ENCODE data around the gene PADI4. TPM values are rescaled to one million over a fixed set of nuclear protein-coding genes. Genes with fewer than 3 reads are reported as not detected.

The PADI4 gene
- total RNA-seq, 1 donor from 2014 or later = 0.74 TPM

DNA sequence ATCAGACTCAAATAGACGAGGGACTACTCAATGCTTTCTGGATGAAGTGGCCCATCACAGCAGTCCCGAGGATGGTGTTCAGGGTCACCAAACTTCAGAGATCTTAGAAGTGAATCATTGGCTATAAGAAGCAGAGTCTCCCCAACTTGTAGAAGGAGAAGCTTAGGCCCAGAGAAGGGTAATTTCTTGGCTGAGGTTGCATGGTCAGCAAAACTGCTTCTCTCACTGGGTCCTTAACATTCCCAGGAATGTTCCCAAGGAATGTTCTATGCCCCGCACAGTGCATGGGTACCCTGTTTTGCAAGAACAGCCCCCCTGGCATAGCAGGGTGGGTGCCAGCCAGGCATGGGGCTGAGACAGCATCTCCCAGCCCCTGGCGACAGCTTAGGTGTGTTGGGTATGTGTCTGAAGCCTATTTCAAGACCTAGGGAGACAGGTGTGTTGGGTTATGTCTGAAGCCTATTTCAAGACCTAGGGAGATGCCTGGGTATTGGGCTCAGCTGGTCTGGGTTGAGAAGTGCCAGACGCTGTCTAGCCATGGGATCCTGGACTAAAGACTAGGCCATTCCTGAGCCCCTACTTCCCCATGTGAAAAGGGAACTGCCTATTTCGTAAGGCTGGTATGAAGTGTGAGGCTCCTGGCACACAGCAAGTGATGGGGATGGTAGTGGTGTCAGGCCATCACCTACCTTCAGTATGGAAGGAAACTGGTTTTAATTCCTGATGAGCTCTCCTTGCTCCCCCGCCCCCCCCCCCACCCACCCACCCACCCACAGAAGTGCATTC, 90.1 kb downstream of the PADI4 start:
- Histone ChIP-seq H3K27ac (no peak overlapping the region), H3K9me3 (no peaks in the 10 kb centered on the region), H3K4me1 (no peaks in the 10 kb centered on the region), H3K36me3 (no peaks in the 10 kb centered on the region), H3K27me3 (no peaks in the 10 kb centered on the region), H3K4me3 (no peak overlapping the region)
- intact Hi-C loops (cut with DNase I) = no loop called here
- TF ChIP-seq POLR2A (IDR thresholded peaks at IDR 0.05) (no peak), POLR2AphosphoS5 (IDR thresholded peaks at IDR 0.05; ENCODE audit: insufficient read depth in 1 of 2, low read depth in 1 of 2) (no peak)
- TF ChIP-seq, protein P1, sequence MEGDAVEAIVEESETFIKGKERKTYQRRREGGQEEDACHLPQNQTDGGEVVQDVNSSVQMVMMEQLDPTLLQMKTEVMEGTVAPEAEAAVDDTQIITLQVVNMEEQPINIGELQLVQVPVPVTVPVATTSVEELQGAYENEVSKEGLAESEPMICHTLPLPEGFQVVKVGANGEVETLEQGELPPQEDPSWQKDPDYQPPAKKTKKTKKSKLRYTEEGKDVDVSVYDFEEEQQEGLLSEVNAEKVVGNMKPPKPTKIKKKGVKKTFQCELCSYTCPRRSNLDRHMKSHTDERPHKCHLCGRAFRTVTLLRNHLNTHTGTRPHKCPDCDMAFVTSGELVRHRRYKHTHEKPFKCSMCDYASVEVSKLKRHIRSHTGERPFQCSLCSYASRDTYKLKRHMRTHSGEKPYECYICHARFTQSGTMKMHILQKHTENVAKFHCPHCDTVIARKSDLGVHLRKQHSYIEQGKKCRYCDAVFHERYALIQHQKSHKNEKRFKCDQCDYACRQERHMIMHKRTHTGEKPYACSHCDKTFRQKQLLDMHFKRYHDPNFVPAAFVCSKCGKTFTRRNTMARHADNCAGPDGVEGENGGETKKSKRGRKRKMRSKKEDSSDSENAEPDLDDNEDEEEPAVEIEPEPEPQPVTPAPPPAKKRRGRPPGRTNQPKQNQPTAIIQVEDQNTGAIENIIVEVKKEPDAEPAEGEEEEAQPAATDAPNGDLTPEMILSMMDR (IDR thresholded peaks at IDR 0.05) = no peak
- DNase-seq (ENCODE audit: extremely low spot score in 2 of 2) = no peak

DNA sequence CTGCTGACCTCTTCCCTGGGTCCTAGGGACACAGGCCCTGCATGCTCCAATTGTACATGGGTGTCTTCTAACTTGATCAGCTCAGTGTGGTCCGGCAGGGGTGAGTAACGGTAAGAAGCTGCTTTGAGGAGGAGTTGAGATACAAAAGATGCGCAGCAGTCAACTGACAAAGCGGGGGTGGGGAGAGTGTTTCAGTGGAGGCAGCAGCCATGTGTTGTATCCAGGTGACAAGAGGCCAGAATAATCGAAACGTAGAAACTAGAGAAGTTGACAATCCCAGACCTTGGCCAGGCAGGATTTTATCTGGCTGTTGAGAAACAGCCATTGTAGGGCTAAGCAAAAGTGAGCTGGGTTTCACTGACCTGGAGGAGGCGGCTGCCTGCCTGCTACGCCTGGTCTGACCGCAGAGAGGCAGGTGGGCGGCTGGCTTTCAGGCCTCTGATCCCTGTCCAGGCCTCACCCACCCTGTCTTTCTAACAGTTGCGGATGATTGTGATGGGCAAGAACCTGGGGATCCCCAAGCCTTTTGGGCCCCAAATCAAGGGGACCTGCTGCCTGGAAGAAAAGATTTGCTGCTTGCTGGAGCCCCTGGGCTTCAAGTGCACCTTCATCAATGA, 92.8 kb downstream of the PADI4 start:
- Histone ChIP-seq H3K27ac (no peak overlapping the region), H3K4me3 (no peak overlapping the region), H3K9me3 (no peaks in the 10 kb centered on the region), H3K27me3 (no peaks in the 10 kb centered on the region), H3K36me3 (no peaks in the 10 kb centered on the region), H3K4me1 (no peaks in the 10 kb centered on the region)
- intact Hi-C loops (cut with DNase I) = no loop called here
- no peak for DNase-seq (ENCODE audit: extremely low spot score in 2 of 2)
- TF ChIP-seq, protein P1 (IDR thresholded peaks at IDR 0.05) = no peak

DNA sequence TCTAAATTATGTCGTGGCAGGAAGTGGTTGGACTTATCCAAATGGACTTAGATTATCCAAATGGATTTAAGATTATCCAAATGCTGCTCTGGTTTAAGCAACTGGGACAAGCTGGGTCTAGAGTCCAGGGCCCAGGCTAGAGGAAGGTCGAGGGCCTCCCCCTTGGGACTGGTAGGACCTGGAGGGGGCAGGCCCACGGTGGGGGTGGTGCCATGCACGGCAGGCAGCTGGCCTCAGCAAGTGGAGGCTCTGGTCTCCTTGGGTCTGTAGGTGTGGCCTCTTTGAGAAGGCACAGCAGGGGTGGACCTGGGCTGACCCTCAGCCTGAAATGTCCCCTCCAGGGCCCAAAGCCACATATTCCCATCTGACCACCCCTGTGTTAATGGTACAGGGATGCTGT, 93.8 kb downstream of the PADI4 start:
- H3K4me3 ChIP-seq = no peak overlapping the region
- no peaks in the 10 kb centered on the region for H3K9me3 ChIP-seq
- TF ChIP-seq, protein P1 (IDR thresholded peaks at IDR 0.05) = no peak
- no peak for TF ChIP-seq POLR2A (IDR thresholded peaks at IDR 0.05)
- TF ChIP-seq POLR2AphosphoS5 (IDR thresholded peaks at IDR 0.05; ENCODE audit: insufficient read depth in 1 of 2, low read depth in 1 of 2) = no peak
- no peak for DNase-seq (ENCODE audit: extremely low spot score in 2 of 2)
- no peak overlapping the region for H3K27ac ChIP-seq
- intact Hi-C loops (cut with DNase I) = no loop called here
- H3K36me3 ChIP-seq = peaks cover 0 to under 1% of the 10 kb centered on the region in 2 donors
- H3K4me1 ChIP-seq = no peaks in the 10 kb centered on the region
- no peaks in the 10 kb centered on the region for H3K27me3 ChIP-seq

DNA sequence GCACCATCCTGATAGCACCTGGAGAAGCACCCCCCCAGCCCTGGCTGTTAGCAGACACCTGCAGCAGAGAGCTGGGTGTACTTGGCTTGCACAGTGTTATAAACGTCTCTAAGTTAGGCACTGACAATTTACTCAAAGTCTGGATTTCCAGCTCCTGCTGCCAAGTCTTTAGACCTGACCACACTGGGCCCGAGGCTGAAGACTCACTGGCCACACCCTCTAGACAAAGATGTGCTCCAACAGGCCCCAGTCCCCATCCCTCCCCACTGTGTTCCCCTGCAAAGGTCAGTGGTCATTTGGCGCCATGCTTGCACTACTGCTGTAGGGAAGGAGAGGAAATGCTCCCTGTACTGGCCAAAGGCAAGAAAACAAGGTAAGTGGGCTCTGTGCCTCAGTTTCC, 95.1 kb downstream of the PADI4 start:
- Histone ChIP-seq H3K9me3 (no peaks in the 10 kb centered on the region), H3K27ac (no peak overlapping the region), H3K36me3 (peaks cover 0 to 9% of the 10 kb centered on the region in 2 donors), H3K27me3 (no peaks in the 10 kb centered on the region), H3K4me3 (no peak overlapping the region), H3K4me1 (no peaks in the 10 kb centered on the region)
- intact Hi-C loops (cut with DNase I) = no loop called here
- DNase-seq (ENCODE audit: extremely low spot score in 2 of 2) = no peak
- no peak for TF ChIP-seq POLR2A (IDR thresholded peaks at IDR 0.05)
- TF ChIP-seq, protein P1 (IDR thresholded peaks at IDR 0.05) = no peak
- no peak for TF ChIP-seq POLR2AphosphoS5 (IDR thresholded peaks at IDR 0.05; ENCODE audit: insufficient read depth in 1 of 2, low read depth in 1 of 2)

DNA sequence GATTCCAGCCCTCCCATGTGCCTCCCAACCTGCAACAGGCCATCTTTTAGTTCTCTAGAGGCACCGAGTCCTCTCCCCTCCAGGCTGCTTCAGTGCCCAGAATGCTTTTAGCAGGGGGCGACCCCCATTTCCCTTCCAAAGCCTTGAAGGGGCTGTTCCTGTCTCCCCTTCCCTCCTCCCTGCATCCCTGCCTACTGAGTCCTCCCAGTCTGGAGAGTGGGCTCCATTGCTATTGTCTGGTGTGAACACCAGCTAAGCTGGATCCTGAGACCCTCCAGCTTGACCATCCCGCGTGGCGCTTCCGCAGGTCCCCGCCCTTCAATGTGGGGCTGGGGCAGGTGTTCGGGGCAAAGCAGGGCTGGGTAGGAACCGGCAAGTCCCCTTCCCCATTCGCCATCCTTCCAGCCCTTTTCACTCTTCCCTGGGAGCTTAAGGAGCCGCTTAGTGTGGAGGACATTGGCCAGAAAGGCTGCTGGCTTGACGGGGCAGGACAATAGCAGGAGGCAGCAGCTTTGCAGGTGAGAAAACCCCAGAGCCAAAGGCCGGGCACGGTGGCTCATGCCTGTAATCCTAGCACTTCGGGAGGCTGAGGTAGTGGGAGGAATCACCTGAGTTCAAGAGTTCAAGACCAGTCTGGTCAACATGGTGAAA, 96.2 kb downstream of the PADI4 start:
- no peaks in the 10 kb centered on the region for H3K9me3 ChIP-seq
- intact Hi-C loops (cut with DNase I) = no loop called here
- H3K36me3 ChIP-seq = peaks cover 0 to 20% of the 10 kb centered on the region in 2 donors
- no peak overlapping the region for H3K4me3 ChIP-seq
- DNase-seq (ENCODE audit: extremely low spot score in 2 of 2) = no peak
- no peak for TF ChIP-seq POLR2A (IDR thresholded peaks at IDR 0.05)
- TF ChIP-seq, protein P1 (IDR thresholded peaks at IDR 0.05) = no peak
- H3K27me3 ChIP-seq = no peaks in the 10 kb centered on the region
- no peaks in the 10 kb centered on the region for H3K4me1 ChIP-seq
- no peak overlapping the region for H3K27ac ChIP-seq
